SU-DHL-6 (cell line): Measurements from ENCODE around the gene CLCNKB.

Source experiments
- H2AFZ ChIP-seq: fragments of 200-600 bp; sonication (generic); 2 replicates; pipeline ENCODE4 v1.6.1; 2014; ENCODE audit warnings: low read depth, mild to moderate bottlenecking, moderate library complexity, mixed read lengths, antibody characterized with exemption, low read length; ENCODE audit not compliant: severe bottlenecking
- H3F3A ChIP-seq: fragments of 200-600 bp; shearing (Covaris generic); 2 replicates; pipeline ENCODE4 v1.6.0; 2016; ENCODE audit warnings: antibody characterized with exemption, mild to moderate bottlenecking; ENCODE audit not compliant: insufficient read depth
- H3K27ac ChIP-seq: fragments of 200-600 bp; sonication (generic); 2 replicates; pipeline ENCODE4 v1.5.1; 2016; ENCODE audit warnings: low read depth, mild to moderate bottlenecking, low read length, moderate library complexity, mixed read lengths
- H3K27me3 ChIP-seq: fragments of 200-600 bp; sonication (generic), shearing (Covaris generic); 2 replicates; pipeline ENCODE4 v1.6.0; 2014; ENCODE audit warnings: mild to moderate bottlenecking, low read length
- H3K36me3 ChIP-seq: fragments of 200-600 bp; sonication (generic); 2 replicates; pipeline ENCODE4 v1.6.1; 2014; ENCODE audit warnings: mild to moderate bottlenecking, low read length, mixed read lengths
- H3K4me2 ChIP-seq: fragments of 300-600, 200-600 bp; shearing (Covaris generic), sonication (generic); 2 replicates; pipeline ENCODE4 v1.6.0; 2014; ENCODE audit warnings: low read length, low read depth, mild to moderate bottlenecking; ENCODE audit not compliant: poor library complexity, severe bottlenecking
- H3K4me3 ChIP-seq: fragments of 200-600 bp; sonication (generic); 2 replicates; pipeline ENCODE4 v1.5.1; 2014; ENCODE audit warnings: antibody characterized with exemption, low read length, mild to moderate bottlenecking, mixed read lengths; ENCODE audit not compliant: insufficient read depth, poor library complexity, severe bottlenecking
- H3K79me2 ChIP-seq: fragments of 200-600 bp; sonication (generic); 2 replicates; pipeline ENCODE4 v1.6.1; 2014; ENCODE audit warnings: mild to moderate bottlenecking, low read length, moderate library complexity; ENCODE audit not compliant: insufficient read depth
- H3K9ac ChIP-seq: fragments of 200-600 bp; sonication (generic); 2 replicates; pipeline ENCODE4 v1.7.0; 2014; ENCODE audit warnings: mild to moderate bottlenecking, low read length
- H3K9me2 ChIP-seq: fragments of 200-600 bp; sonication (generic); replicated peaks from 2 replicates; pipeline ENCODE4 v1.6.1; 2014; ENCODE audit warnings: low read length; ENCODE audit not compliant: insufficient read depth
- H3K9me3 ChIP-seq: fragments of 200-600 bp; sonication (generic); 2 replicates; pipeline ENCODE4 v1.6.1; 2014; ENCODE audit warnings: low read length, mixed read lengths; ENCODE audit not compliant: insufficient read depth
- H4K20me1 ChIP-seq: fragments of 200-600 bp; sonication (generic); 2 replicates; pipeline ENCODE4 v1.6.1; 2014; ENCODE audit warnings: low read depth, mild to moderate bottlenecking, antibody characterized with exemption, low read length, moderate library complexity, mixed read lengths
- CTCF ChIP-seq: fragments of 200-600 bp; sonication (generic); IDR thresholded peaks from one replicate; pipeline ENCODE4 v1.5.1; 2017; ENCODE audit warnings: antibody characterized with exemption, mild to moderate bottlenecking, low read length, moderate library complexity; ENCODE audit not compliant: insufficient read depth, poor library complexity, severe bottlenecking
- EZH2phosphoT487 ChIP-seq: fragments of 200-600 bp; sonication (generic), shearing (Covaris generic); conservative IDR thresholded peaks from 2 replicates; pipeline ENCODE4 v1.6.1; 2018; ENCODE audit warnings: mild to moderate bottlenecking, antibody characterized with exemption, low read length, moderate library complexity, mixed read lengths

The CLCNKB gene

GRCh38 chr1:16074217-16074616 lies 30.6 kb downstream of the CLCNKB start:
- Histone ChIP-seq H3K79me2 (no peaks in the 10 kb centered on the region), H3K9me3 (no peaks in the 10 kb centered on the region), H3K4me2 (no peak overlapping the region), H3K9me2 (no peaks in the 10 kb centered on the region), H3K36me3 (no peaks in the 10 kb centered on the region), H3K4me3 (no peak overlapping the region), H4K20me1 (no peaks in the 10 kb centered on the region), H3K9ac (no peak overlapping the region), H2AFZ (no peak overlapping the region), H3K27me3 (no peaks in the 10 kb centered on the region), H3K27ac (no peak overlapping the region), H3F3A (no peaks in the 10 kb centered on the region)
- TF ChIP-seq EZH2phosphoT487: no peak
- no peak for TF ChIP-seq CTCF

- no peak overlapping the region for H3K9ac ChIP-seq
- no peaks in the 10 kb centered on the region for H3K9me3 ChIP-seq
- H4K20me1 ChIP-seq: no peaks in the 10 kb centered on the region
- H3K9me2 ChIP-seq: no peaks in the 10 kb centered on the region
- TF ChIP-seq CTCF (no peak), EZH2phosphoT487 (no peak)
- no peaks in the 10 kb centered on the region for H3F3A ChIP-seq
- H3K27ac ChIP-seq: no peak overlapping the region
- no peaks in the 10 kb centered on the region for H3K27me3 ChIP-seq
- H3K4me2 ChIP-seq: no peak overlapping the region
- no peaks in the 10 kb centered on the region for H3K36me3 ChIP-seq
- H3K4me3 ChIP-seq: no peak overlapping the region
- H3K79me2 ChIP-seq: no peaks in the 10 kb centered on the region
- no peak overlapping the region for H2AFZ ChIP-seq
Observed at GRCh38 chr1:16075337-16076030, 31.9 kb downstream of the CLCNKB start.

- H3K27me3 ChIP-seq: no peaks in the 10 kb centered on the region
- H4K20me1 ChIP-seq: no peaks in the 10 kb centered on the region
- no peak overlapping the region for H2AFZ ChIP-seq
- H3K9ac ChIP-seq: no peak overlapping the region
- TF ChIP-seq EZH2phosphoT487 (no peak), CTCF (no peak)
- H3F3A ChIP-seq: no peaks in the 10 kb centered on the region
- H3K79me2 ChIP-seq: no peaks in the 10 kb centered on the region
- no peaks in the 10 kb centered on the region for H3K9me3 ChIP-seq
- no peak overlapping the region for H3K4me3 ChIP-seq
- no peak overlapping the region for H3K4me2 ChIP-seq
- no peak overlapping the region for H3K27ac ChIP-seq
- no peaks in the 10 kb centered on the region for H3K36me3 ChIP-seq
- no peaks in the 10 kb centered on the region for H3K9me2 ChIP-seq
Observed at GRCh38 chr1:16076031-16076864, 32.7 kb downstream of the CLCNKB start.
